HG03565 (cell line): ENCODE results near the gene LARP4.
"Not testable (repeated sequence)": the region's sequence is repeated elsewhere in the genome, so short reads cannot be mapped to it uniquely, and the experiment has no call there.

ENCODE experiments used
- ATAC-seq: cut with Tn5 transposase; IDR thresholded peaks from one replicate; pipeline ENCODE4 v1.9.1; 2021; ENCODE audit warnings: mild to moderate bottlenecking, moderate library complexity; ENCODE audit not compliant: unreplicated experiment

Gene LARP4

DNA sequence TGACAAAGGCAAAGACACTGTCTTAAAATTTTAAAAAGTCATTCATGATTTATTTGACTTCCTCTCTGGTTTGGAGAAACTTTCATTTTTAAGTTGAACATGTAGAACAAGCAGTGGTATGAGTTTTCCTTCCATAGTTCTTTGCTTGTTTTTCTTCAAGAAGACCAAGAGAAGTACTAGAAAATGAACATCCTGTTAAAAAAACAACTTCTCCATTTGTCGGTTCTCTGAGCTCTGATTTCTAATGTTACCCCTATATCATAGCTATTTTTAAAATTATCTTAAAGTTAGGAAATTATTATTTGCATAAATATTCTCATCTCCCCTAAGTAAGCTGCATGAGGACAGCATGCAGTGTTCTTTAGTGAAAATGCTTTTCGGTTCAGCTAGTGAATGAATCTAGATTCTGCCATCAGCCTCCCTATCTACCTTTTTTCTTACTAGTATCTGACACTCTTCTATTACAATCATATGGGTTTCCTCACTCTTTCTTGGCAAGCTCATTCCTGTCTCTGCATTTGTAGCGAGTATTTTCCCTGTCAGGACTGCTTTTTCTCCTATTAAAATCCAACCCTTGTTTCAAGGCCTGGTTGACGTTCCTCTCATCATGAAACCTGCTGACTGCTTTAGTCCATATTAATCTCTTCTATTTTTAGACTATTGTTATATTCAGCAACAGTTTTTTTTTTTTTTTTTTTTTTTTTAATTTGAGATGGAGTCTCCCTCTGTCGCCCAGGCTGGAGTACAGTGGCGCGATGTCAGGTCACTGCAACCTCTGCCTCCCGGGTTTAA lies 119.9 kb downstream of the LARP4 start:
- ATAC-seq: no peak

DNA sequence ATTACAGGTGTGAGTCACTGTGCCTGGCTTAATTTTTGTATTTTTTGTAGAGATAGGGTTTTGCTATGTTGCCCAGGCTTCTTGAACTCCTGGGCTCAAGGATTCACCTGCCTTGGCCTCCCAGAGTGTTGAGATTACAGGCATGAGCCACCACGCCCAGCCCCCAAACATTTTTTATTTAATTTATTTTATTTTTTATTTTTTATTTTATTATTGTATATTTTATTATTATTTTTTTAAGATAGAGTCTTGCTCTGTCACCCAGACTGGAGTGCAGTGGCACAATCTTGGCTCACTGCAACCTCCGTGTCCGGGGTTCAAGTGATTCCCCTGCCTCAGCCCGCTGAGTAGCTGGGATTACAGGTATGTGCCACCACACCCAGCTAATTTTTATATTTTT lies 121.1 kb downstream of the LARP4 start:
- ATAC-seq: not testable (repeated sequence)

DNA sequence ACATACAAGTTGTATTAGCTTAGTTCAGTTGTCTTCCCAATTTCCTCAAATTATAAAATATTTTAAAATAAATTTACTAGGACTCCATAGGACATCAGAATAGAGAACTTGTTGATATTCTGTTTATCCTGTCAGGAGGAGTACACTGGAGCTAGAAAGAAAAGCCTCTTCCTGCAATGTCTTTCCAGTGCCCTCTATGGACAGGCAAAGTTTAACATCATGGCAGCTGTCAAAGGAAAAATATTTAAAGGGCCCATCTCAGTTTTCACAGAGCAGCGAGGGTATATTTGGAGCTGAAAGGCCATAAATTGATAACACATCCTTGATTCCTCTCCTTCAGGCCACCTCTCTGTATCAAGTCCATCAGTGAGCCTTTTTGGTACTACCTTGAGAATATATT lies 123.1 kb downstream of the LARP4 start:
- no peak for ATAC-seq

DNA sequence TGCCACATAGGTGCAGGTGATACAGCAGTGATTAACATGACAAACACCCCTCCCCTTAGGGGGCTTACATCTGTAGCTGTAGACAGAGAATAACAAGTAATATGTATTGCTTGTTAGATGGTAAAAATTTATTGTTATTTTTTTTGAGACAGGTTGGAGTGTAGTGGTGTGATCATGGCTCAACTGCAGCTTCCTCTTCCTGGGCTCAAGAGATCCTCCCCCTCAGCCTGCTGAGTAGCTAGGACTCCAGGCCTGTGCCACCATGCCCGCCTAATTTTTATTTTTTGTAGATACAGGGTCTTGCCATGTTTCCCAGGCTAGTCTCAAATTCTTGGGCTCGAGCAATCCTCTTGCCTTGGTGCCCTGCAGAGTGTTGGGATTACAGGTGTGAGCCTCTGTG lies 123.9 kb downstream of the LARP4 start:
- no peak for ATAC-seq

DNA sequence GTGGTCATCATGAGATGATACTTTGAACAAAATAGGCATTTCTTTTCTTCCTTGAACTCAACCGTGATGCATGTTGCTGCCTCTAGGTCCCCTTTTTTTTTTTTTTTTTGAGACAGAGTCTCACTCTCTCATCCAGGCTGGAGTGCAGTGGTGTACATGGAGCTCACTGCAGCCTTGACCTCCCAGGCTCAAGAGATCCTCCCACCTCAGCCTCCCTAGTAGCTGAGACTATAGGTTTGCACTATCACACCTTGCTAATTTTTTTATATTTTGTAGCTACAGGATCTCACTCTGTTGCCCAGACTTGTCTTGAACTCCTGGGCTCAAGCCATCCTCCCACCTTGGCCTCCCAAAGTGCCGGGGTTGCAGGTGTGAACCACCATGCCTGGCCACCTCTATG lies 124.7 kb downstream of the LARP4 start:
- ATAC-seq: no peak

DNA sequence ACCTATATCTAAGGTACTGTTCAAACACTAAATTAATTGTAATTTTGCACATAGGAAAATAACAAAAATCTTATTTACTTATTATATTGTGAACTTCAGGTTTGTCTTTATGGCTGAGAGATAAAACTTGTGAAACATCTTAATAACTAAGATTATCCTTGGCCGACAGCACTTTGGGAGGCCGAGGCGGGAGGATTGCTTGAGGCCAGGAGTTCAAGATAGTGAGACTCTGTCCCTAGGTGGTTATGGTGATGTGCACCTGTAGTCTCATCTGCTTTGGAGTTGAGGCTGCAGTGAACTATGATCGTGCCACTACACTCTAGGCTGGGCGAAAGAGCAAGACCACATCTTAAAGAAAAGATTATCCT lies 126.7 kb downstream of the LARP4 start:
- ATAC-seq: no peak

DNA sequence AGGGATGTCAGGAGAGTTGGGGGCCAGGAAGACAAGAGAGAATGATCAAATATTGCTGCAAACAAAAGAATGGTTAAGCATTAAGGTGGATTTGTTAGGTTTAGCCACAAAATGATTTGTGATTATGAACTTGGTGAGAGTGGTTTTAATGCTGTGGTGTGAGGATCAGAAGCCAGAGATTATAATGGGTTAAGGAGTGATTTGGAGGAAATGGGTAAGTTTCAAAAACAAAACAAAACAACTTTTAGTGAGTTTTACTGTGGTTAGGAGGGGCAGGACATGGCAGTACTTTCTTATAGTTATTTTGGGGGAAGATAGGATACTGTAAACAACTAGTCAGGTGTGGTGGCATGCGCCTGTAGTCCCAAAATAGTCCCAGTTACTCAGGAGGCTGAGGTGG lies 128.1 kb downstream of the LARP4 start:
- no peak for ATAC-seq

DNA sequence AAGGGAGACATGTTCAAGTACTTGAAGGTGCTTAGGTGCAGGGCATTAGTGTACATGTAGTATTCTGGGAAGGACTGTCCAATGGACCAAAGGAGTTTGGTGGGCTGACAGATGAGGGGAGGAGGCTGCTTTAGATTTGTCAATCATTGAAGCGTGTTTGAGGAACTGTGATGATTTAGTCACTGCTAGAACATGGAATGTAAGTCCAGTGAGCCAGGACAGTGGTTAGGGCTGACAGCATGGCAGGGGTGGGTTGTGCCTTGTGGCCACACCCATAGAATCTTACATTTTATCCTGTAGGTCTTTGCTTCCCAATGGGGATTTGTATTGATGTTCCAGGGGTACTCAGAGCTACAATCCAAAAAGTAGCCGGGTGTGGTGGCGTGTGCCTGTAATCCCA lies 128.7 kb downstream of the LARP4 start:
- ATAC-seq: no peak
